ENCODE measurements around the gene MACROD2. TPM values are rescaled to one million over a fixed set of nuclear protein-coding genes. Genes with fewer than 3 reads are reported as not detected.

Gene MACROD2
- total and polyA plus RNA-seq, 9 donors, result 3.7 to 25.5 (median 7.8) TPM

- H3K36me3 ChIP-seq, result no peaks in the 10 kb centered on the region
- intact Hi-C loops (cut with DNase I), result no loop called here
- TF ChIP-seq EP300 (IDR thresholded peaks at IDR 0.05) (no peak), CTCF (IDR thresholded peaks at IDR 0.05) (no peak), POLR2A (IDR thresholded peaks at IDR 0.05) (no peak)
- 95 to 99% (median 98%) methylated on average over 1 of the region's 1 CpG for WGBS, 3 donors
- H3K27me3 ChIP-seq, result no peaks in the 10 kb centered on the region
- H3K9me3 ChIP-seq, result no peaks in the 10 kb centered on the region
- H3K4me3 ChIP-seq, result no peak overlapping the region
- DNase-seq, result no peak
- no peak overlapping the region for H3K27ac ChIP-seq
- no peaks in the 10 kb centered on the region for H3K4me1 ChIP-seq (ENCODE audit: insufficient read depth)
Measured at GRCh38 chr20:14816471-14816870, 821.2 kb downstream of the MACROD2 start.

DNA sequence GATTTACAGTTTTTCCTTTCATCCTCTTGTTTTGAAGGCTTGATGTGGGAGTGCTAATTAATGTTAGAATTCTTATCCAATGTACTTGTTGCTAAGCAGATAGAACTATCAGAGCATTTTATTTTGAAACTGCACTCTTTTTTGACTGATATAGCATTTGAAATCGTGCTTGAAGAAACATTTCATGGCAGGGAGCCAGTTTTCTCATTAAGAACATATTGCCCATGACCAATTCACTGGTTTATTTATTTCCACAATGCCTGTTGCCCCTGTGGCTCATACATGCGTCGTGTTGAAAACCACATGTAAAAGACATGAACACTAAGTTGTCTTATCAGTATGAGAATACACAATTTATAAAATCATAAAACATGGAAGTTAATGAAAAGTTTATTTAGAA is 821.8 kb downstream of the MACROD2 start:
- no peaks in the 10 kb centered on the region for H3K9me3 ChIP-seq
- no peaks in the 10 kb centered on the region for H3K4me1 ChIP-seq (ENCODE audit: insufficient read depth)
- no peaks in the 10 kb centered on the region for H3K36me3 ChIP-seq
- TF ChIP-seq CTCF (IDR thresholded peaks at IDR 0.05) (no peak), EP300 (IDR thresholded peaks at IDR 0.05) (no peak), POLR2A (IDR thresholded peaks at IDR 0.05) (no peak)
- WGBS, 3 donors, result 33 to 45% (median 42%) methylated on average over 3 of the region's 3 CpGs
- no peak for DNase-seq
- H3K4me3 ChIP-seq, result no peak overlapping the region
- intact Hi-C loops (cut with DNase I), result no loop called here
- H3K27me3 ChIP-seq, result no peaks in the 10 kb centered on the region
- H3K27ac ChIP-seq, result no peak overlapping the region

GRCh38 chr20:14820771-14821170 is 825.5 kb downstream of the MACROD2 start:
- no peaks in the 10 kb centered on the region for H3K36me3 ChIP-seq
- intact Hi-C loops (cut with DNase I), result no loop called here
- no peaks in the 10 kb centered on the region for H3K9me3 ChIP-seq
- no peak for DNase-seq
- H3K4me3 ChIP-seq, result no peak overlapping the region
- no peaks in the 10 kb centered on the region for H3K4me1 ChIP-seq (ENCODE audit: insufficient read depth)
- no peak for TF ChIP-seq POLR2A (IDR thresholded peaks at IDR 0.05)
- no peak for TF ChIP-seq CTCF (IDR thresholded peaks at IDR 0.05)
- TF ChIP-seq EP300 (IDR thresholded peaks at IDR 0.05), result no peak
- H3K27me3 ChIP-seq, result no peaks in the 10 kb centered on the region
- WGBS, 3 donors, result 95 to 98% (median 96%) methylated on average over 9 of the region's 9 CpGs
- no peak overlapping the region for H3K27ac ChIP-seq

- no peak for TF ChIP-seq EP300 (IDR thresholded peaks at IDR 0.05)
- TF ChIP-seq CTCF (IDR thresholded peaks at IDR 0.05), result no peak
- TF ChIP-seq POLR2A (IDR thresholded peaks at IDR 0.05), result no peak
- Histone ChIP-seq H3K4me1 (ENCODE audit: insufficient read depth) (no peaks in the 10 kb centered on the region), H3K9me3 (no peaks in the 10 kb centered on the region), H3K4me3 (no peak overlapping the region), H3K27ac (no peak overlapping the region), H3K36me3 (no peaks in the 10 kb centered on the region), H3K27me3 (no peaks in the 10 kb centered on the region)
- intact Hi-C loops (cut with DNase I), result no loop called here
- no peak for DNase-seq
- WGBS, 3 donors, result 87 to 93% (median 90%) methylated on average over 3 of the region's 3 CpGs
Measured at GRCh38 chr20:14821251-14821650, 825.9 kb downstream of the MACROD2 start.

- Histone ChIP-seq H3K4me1 (ENCODE audit: insufficient read depth) (no peaks in the 10 kb centered on the region), H3K36me3 (no peaks in the 10 kb centered on the region), H3K4me3 (no peak overlapping the region), H3K9me3 (no peaks in the 10 kb centered on the region), H3K27me3 (no peaks in the 10 kb centered on the region), H3K27ac (no peak overlapping the region)
- DNase-seq, result no peak
- TF ChIP-seq EP300 (IDR thresholded peaks at IDR 0.05) (no peak), CTCF (IDR thresholded peaks at IDR 0.05) (no peak), POLR2A (IDR thresholded peaks at IDR 0.05) (no peak)
- intact Hi-C loops (cut with DNase I), result no loop called here
- WGBS, 3 donors, result 87 to 92% (median 88%) methylated on average over 4 of the region's 4 CpGs
Measured at GRCh38 chr20:14824996-14825395, 829.7 kb downstream of the MACROD2 start.

Measured in ovary (tissue), 9 donors.